ENCODE measurements around the gene GAPVD1.
"Not testable (repeated sequence)": the region's sequence is repeated elsewhere in the genome, so short reads cannot be mapped to it uniquely, and the experiment has no call there.

GAPVD1 gene

GRCh38 chr9:125254231-125254630, 7.4 kb upstream of the GAPVD1 start:
- DNase-seq: no peak

- peak; percentile 46 for DNase-seq
Observed at GRCh38 chr9:125255781-125256391, 5.7 kb upstream of the GAPVD1 start.

DNA sequence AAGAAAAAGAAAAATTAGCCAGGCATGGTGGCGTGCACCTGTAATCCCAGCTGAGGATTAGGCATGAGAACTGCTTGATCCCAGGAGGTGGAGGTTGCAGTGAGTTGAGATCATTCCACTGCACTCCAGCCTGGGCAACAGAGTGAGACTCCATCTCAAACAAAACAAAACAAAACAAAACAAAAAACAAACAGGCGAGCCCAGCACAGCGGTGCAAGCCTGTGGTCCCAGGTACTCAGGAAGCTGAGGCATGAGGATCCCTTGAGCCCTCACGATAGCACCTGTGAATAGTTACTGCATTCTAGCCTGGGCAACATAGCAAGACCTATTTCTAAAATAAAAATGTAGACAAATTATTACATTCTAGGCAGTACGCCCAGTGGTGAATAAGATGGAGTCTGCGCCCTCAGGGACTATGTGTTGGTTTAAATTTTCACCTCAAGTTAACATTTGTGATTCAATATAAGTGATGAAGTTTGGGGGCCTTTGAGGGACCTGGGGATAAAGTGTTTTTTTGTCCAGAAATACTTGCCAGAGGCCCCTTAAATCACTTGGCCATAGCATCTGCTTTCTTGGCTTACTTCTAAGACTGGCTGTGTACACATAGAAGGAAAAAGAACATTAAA, 3.4 kb upstream of the GAPVD1 start:
- no peak for DNase-seq

DNA sequence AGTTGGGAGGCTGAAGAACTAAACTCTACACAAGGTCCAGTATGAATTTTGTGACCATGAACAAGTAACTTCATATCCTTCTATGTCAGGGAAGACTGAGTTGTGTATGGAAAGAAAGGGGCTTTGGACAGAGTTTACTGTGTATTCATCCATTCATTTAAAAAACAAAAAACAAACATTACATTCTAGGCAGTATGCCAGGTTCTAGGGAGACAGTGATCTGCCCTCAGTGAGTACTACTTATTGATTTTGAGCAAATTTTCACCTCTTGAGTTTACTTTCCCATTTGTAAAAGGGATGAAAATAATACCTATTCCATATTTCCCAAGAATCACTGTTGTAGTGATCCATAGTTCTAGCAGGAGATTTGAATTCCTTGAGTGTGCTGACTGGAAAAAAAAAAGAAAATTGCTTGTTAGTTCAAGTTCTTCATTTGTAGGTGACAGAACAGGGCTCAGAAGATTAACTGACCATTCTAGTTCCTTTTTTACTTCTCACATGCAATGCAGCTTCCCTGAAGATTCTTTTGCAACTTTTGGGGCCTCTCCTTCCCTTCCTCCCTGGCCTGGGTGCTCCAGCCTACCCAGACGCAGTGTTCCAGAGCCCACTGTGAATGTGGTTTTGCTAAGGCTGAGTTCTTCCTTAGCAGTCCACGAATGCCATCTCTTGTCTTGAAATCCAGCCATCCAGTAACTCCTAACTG, 2.6 kb upstream of the GAPVD1 start:
- DNase-seq: no peak

DNA sequence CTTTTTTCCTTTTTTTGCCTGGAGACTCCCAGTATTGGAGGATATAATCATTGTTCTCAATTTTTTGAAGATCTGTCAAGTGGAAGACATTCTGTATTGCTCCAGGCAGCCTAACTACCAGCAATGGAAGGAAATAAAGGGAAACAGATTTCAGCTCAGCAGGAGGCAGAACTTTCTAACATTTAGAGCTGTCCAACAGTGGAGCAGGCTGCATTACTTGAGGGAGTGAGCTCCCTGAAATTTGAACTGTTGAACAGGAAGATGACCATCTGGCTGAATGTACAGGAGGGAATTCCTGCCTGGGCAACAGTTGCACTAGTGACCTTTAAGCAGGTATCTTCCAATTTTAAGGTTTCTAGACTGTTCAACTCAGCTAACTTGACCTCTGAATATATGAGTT, 1.1 kb upstream of the GAPVD1 start:
- DNase-seq: no peak

DNA sequence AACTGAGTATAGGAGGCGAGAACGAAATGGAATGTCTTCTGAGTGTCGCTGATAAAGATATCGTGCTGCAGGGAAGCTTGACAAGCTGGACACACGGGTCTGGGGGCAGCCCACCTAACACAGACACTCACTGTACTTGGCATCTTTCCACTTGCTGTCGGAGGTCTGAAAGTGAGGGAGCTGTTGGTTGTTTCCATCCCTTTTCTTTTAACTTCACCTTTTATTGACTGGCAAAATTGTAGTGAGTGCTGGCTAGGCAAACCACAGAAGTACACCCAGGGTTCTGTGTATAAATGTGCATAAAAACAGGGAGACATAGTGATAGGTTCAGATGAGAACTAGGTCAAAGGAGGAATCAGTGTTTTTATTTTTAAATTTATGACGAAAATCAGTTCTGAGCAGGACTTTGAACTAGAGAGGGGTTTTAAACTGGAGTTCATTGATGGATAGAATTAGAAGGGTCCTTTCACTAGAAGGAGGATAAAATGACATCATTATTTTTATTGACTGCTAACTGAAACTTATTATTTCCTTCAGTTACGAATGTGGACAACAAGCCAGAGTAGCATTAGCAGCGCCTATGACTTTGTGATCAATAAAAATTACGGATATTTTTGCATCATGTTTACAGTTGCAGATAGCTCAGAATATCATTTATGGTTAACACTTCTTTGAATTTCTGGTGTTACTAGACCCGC, 817 bp downstream of the GAPVD1 start:
- DNase-seq: no peak

GRCh38 chr9:125264068-125264467, 2.4 kb downstream of the GAPVD1 start:
- not testable (repeated sequence) for DNase-seq

GRCh38 chr9:125268394-125269013, 6.9 kb downstream of the GAPVD1 start:
- no peak for DNase-seq

GRCh38 chr9:125269014-125269397, 7.4 kb downstream of the GAPVD1 start:
- DNase-seq: no peak

DNA sequence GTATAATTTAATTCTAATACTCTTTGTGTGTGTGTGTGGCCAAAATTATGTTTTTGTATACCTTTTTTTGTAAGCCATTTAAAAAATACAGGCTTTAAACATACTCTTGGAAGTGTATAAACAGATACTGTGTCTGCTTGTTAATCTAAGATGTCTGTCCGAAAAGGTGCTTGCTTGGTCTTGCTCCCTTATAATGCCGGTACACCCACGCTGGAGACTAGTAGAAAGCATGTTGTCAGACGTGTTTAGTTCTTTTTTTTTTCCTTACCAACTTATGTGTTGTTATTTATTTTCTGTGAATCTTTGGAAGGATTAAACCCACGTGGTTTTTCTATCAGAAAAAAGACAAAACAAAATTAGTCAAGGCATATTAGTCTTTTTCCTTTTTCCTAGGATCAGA, 9.5 kb downstream of the GAPVD1 start:
- DNase-seq: no peak

GRCh38 chr9:125272697-125273096, 11.1 kb downstream of the GAPVD1 start:
- no peak for DNase-seq

DNA sequence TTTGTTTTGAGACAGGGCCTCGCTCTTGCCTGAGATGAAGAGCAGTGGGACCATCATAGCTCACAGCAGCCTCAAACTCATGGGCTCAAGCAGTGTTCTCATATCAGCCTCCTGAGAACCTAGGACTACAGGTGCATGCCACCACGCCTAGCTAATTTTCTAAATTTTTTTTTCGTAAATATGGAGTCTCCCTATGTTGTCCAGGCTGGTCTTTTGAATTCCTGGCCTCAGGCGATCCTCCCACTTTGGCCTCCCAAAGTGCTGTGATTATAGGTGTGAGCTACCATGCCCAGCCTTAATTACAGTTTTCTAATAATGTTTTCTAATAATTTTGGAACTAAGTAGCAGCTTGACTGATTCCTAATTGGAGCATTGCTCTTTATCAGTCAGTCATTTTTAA, 15.1 kb downstream of the GAPVD1 start:
- DNase-seq: no peak

GRCh38 chr9:125277411-125277810, 15.8 kb downstream of the GAPVD1 start:
- DNase-seq: no peak

DNA sequence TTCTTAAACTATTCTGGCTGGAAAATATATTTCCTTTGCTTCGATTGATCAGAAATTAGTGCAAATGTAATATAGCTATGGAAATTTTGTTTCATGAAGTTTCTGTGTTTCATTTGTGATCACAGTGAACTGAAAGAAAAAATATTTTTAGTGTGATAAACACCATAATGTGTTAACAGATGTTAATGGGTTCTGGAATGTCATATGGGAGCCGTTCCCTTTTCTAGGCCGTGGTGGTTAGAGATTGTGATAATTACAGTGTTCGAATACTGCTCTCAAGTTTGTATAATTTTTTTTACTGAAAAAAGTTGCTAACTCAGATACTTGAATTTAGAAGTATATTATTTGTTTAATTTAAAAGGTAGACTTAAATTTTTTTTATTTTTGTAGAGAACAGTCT, 19.3 kb downstream of the GAPVD1 start:
- no peak for DNase-seq

DNA sequence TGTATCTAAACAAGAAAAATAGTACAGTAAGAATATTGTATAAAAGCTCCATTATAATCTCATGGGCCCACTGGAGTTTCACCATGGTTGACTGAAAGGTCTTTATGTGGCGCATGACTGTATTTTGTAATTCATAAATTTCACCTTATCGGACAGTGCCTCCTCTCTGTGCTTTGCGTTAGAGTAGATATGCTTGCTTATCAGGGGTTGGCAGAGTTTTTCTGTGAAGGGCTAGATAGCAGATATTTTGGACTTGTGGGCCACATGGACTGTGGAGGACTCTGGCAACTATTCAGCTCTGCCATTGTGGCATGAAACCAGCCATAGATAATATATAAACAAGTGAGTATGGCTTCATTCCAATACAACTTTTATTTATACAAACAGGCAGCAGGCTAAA, 23.2 kb downstream of the GAPVD1 start:
- no peak for DNase-seq

DNA sequence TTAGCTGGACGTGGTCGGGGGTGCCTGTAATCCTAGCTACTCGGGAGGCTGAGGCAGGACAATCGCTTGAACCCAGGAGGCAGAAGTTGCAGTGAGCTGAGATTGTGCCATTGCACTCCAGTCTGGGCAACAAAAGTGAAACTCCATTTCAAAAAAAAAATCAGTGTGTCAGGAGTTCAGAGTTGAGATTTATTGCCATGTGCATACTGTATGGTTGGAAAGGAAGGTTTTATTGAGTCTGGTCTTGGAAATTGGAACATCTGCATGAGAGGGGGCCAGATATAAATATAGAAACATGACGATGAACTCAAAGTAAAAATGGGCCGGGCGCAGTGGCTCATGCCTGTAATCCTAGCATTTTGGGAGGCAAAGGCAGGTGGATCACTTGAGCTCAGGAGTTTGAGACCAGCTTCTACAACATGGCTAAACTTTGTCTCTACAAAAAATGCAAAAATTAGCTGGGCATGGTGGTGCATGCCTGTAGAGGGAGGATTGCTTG, 25.4 kb downstream of the GAPVD1 start:
- not testable (repeated sequence) for DNase-seq

DNA sequence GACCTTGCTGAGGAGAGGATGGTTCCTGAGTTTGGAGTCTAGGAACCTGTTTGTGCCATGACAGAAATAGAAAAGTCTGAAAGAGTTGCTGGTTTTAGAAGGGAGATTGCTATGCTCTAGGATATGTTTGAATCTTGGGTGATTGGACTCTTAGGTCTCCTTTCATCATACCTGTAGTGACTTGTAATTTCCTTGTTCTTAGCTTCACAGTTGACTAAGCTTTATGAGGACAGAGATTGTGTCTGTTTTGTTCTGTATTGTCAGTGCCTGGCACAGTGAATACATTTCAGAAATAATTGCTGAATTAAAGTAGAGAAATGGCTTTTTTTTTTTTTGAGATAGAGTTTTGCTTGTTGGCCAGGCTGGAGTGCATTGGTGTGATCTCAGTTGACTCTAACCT, 31.5 kb downstream of the GAPVD1 start:
- no peak for DNase-seq

- no peak for DNase-seq
Observed at GRCh38 chr9:125295657-125296056, 34.0 kb downstream of the GAPVD1 start.

- DNase-seq: no peak
Observed at GRCh38 chr9:125296843-125297372, 35.3 kb downstream of the GAPVD1 start.

DNA sequence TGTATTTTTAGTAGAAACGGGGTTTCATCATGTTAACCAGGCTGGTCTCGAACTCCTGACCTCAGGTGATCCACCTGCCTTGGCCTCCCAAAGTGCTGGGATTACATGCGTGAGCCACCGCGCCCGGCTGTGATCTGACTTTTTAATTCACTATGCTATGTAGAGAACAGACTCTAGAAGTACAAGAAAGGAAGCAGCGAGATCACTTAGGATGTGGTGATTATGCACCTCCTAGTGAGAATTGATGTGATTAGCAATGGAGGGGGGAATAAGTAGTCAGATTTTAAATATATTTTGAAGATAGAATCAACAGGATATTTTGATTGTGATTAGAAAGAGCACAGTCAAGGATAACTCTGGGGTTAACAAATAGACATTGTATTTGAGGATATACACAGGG, 36.3 kb downstream of the GAPVD1 start:
- DNase-seq: no peak

DNA sequence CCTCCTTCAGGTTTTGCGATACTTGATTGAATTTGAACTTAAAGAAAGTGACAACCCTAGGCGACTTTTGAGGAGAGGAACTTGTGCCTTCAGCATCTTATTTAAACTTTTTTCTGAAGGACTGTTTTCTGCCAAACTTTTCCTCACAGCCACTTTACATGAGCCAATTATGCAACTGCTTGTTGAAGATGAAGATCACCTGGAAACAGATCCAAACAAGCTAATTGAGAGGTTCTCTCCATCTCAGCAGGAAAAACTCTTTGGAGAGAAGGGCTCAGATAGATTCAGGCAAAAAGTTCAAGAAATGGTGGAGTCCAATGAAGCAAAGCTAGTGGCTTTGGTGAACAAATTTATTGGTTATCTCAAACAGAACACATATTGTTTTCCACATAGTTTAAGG, 40.6 kb downstream of the GAPVD1 start:
- DNase-seq: no peak

- DNase-seq: no peak
Observed at GRCh38 chr9:125304273-125304672, 42.6 kb downstream of the GAPVD1 start.

DNA sequence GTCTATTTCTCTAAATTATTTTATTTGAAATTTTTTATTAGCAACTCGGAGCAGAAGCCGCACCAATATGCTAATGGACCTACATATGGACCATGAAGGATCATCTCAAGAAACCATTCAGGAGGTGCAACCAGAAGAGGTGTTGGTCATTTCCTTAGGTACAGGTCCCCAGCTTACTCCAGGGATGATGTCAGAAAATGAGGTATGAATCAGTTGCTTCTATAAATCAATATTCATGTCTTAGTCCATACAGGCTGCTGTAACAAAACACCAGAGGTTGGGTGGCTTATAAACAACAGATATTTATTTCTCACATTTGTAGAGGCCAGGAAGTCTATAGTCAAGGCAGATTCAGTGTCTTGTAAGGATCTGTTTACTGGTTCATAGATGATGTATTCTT, 50.8 kb downstream of the GAPVD1 start:
- no peak for DNase-seq

Measured in 8988T (cell line).